GM21619 (cell line): ENCODE measurements around the gene DRC7.

Experiments used
- ATAC-seq: cut with Tn5 transposase; IDR thresholded peaks from one replicate; pipeline ENCODE4 v1.9.1; 2021; ENCODE audit not compliant: unreplicated experiment

DRC7 gene

GRCh38 chr16:57690782-57691471 is 3.7 kb upstream of the DRC7 start:
- ATAC-seq, result no peak

GRCh38 chr16:57692636-57693035 is 2.0 kb upstream of the DRC7 start:
- no peak for ATAC-seq

GRCh38 chr16:57693550-57693949 is 1.1 kb upstream of the DRC7 start:
- ATAC-seq, result no peak

- ATAC-seq, result no peak
Observed at GRCh38 chr16:57694231-57694724, 328 bp upstream of the DRC7 start.

- ATAC-seq, result no peak
Observed at GRCh38 chr16:57695680-57696069, 1.1 kb downstream of the DRC7 start.

GRCh38 chr16:57696240-57696639 is 1.6 kb downstream of the DRC7 start:
- ATAC-seq, result no peak

- ATAC-seq, result no peak
Observed at GRCh38 chr16:57697896-57698537, 3.4 kb downstream of the DRC7 start.

- ATAC-seq, result no peak
Observed at GRCh38 chr16:57698812-57699405, 4.3 kb downstream of the DRC7 start.

- no peak for ATAC-seq
Observed at GRCh38 chr16:57699481-57699880, 4.9 kb downstream of the DRC7 start.

GRCh38 chr16:57699899-57700298 is 5.3 kb downstream of the DRC7 start:
- ATAC-seq, result no peak

- ATAC-seq, result no peak
Observed at GRCh38 chr16:57700781-57701551, 6.4 kb downstream of the DRC7 start.

GRCh38 chr16:57701759-57702371 is 7.3 kb downstream of the DRC7 start:
- no peak for ATAC-seq

- ATAC-seq, result no peak
Observed at GRCh38 chr16:57703416-57704010, 8.9 kb downstream of the DRC7 start.

- no peak for ATAC-seq
Observed at GRCh38 chr16:57704011-57704904, 9.7 kb downstream of the DRC7 start.

GRCh38 chr16:57704905-57705852 is 10.6 kb downstream of the DRC7 start:
- no peak for ATAC-seq

GRCh38 chr16:57706717-57707116 is 12.1 kb downstream of the DRC7 start:
- ATAC-seq, result no peak

- no peak for ATAC-seq
Observed at GRCh38 chr16:57707331-57707730, 12.7 kb downstream of the DRC7 start.

- no peak for ATAC-seq
Observed at GRCh38 chr16:57708168-57708567, 13.6 kb downstream of the DRC7 start.

GRCh38 chr16:57709663-57710062 is 15.1 kb downstream of the DRC7 start:
- ATAC-seq, result no peak
